Measurements from ENCODE around the gene UBE2D2.

GRCh38 chr5:139648205-139649081, 87.3 kb downstream of the UBE2D2 start, which contains the start of gene CXXC5:
- TF ChIP-seq EP300 (IDR thresholded peaks at IDR 0.05): no peak
- no peak for TF ChIP-seq CTCF (IDR thresholded peaks at IDR 0.05)
- TF ChIP-seq POLR2A (IDR thresholded peaks at IDR 0.05; ENCODE audit: low read depth): peak; percentile 72
- peak; percentile 71 to 87 for TF ChIP-seq POLR2AphosphoS5 (IDR thresholded peaks at IDR 0.05)

Data from esophagus muscularis mucosa (tissue), 4 donors.